ENCODE results near the gene ATP1B1. TPM values are rescaled to one million over a fixed set of nuclear protein-coding genes. Genes with fewer than 3 reads are reported as not detected.

The ATP1B1 gene
- total and polyA plus RNA-seq, 9 of the 15 experiments (the other 6 are each of a cell fraction or from before 2014, with no cell fraction given), result 0.76 to 3.0 (median 1.7) TPM

DNA sequence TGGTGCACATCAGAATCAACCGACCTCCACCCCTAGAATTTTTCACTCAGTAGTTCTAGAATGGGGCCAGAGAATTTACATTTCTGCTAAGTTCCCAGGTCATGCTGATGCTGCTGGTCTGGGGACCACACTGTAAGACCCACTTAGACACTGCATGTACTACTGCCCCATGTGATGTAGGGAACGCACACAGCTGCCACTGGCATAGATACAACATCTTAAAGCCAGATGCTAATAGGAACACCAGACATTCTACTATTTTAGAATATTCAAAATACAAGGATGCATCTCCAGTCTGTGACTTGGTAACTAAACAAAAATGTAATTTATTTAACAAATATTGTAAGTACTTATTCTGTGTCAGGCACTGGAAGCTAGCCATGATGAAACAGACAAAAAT lies 14.1 kb upstream of the ATP1B1 start:
- DNase-seq (ENCODE audit: extremely low read depth in 1 of 4, low spot score in 3 of 4) (no peak), FAIRE-seq (no peak), ATAC-seq (no peak)
- Histone ChIP-seq H4K20me1 (replicated peaks; ENCODE audit: control insufficient read depth, insufficient read depth, low read length) (no peaks in the 10 kb centered on the region), H3K9ac (ENCODE audit: insufficient read depth in 1 of 2, low read depth in 2 of 2, low read length in 2 of 2) (no peak overlapping the region), H3K9me1 (ENCODE audit: control insufficient read depth, insufficient read depth, low read length) (no peaks in the 10 kb centered on the region), H3K4me1 (replicated peaks in 1 of 2; ENCODE audit: control insufficient read depth in 2 of 2, insufficient read depth in 2 of 2, low read length in 2 of 2) (no peaks in the 10 kb centered on the region), H3K27me3 (ENCODE audit: control insufficient read depth in 2 of 2, insufficient read depth in 2 of 2, low read length in 2 of 2) (peaks cover 11 to 21% of the 10 kb centered on the region in 2 experiments; a peak in 4 of 5 replicates), H3K4me2 (ENCODE audit: insufficient read depth, low read length) (no peak overlapping the region), H3K27ac (ENCODE audit: extremely low read depth, low read depth, low read length) (no peak overlapping the region), H3K79me2 (ENCODE audit: control insufficient read depth, insufficient read depth, low read length) (no peaks in the 10 kb centered on the region), H3K36me3 (ENCODE audit: control insufficient read depth, insufficient read depth, low read length) (no peaks in the 10 kb centered on the region), H3K9me3 (replicated peaks; ENCODE audit: control insufficient read depth, insufficient read depth, low read depth, low read length) (no peaks in the 10 kb centered on the region), H3K4me3 (no peak overlapping the region), H2AFZ (ENCODE audit: low read depth, low read length) (no peak overlapping the region)
- BruUV-seq (replicated peaks), result no TSS peak
- intact Hi-C loops (cut with micrococcal nuclease) (no loop called here), in situ Hi-C loops (cut with MboI) (no loop called here)
- POLR2A ChIA-PET, result interaction anchor here (0.6 to 1.7 kb wide), 2 partner anchors 8 to 12 kb away, joined by 3 to 5 read pairs; no protein-coding TSS in a partner anchor
- no peak for TF ChIP-seq SMC3 (conservative IDR thresholded peaks at IDR 0.05; ENCODE audit: insufficient read depth, low read depth, low read length)
- no peak for TF ChIP-seq RBM39 (optimal IDR thresholded peaks at IDR 0.05; ENCODE audit: low read depth, low read length)
- 2% methylated on average over 2 of the region's 2 CpGs for WGBS (ENCODE audit: insufficient coverage, low coverage, missing lambda C conversion rate)
- CTCF ChIA-PET (ENCODE audit: low intra/inter-chr PET ratio), result no interaction called here

DNA sequence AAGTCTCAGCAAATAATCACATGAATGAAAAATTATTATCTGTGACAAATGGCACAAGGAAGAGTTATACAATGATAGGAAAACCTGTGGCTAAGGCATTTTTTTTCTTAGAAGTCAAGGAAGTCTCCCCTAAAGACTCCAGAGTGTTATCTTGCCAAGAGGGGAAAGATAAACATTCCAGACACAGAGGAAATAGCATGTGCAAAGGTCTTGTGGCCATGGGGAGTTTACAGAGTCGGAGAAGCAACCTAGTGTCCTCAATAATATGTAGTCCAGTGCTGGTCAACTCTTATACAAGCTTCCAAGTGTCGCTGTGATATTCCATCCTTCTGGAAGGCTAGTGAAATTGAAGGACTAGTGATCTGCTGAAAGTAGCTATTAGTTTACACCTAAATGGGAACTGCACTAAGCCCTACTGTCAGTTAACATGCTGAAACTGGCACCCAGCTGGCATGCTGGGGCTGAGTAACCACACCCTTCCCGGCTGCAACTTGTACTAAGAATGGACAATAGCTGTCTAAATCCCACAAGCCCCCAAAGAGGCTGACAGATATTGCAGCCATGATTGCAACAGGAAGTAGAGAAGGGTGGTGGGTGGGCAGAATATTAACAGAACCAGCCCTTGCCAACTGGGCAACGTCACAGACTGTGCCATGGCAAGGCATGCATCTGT lies 11.5 kb upstream of the ATP1B1 start:
- Histone ChIP-seq H3K9ac (ENCODE audit: insufficient read depth in 1 of 2, low read depth in 2 of 2, low read length in 2 of 2) (no peak overlapping the region), H3K27me3 (ENCODE audit: control insufficient read depth in 2 of 2, insufficient read depth in 2 of 2, low read length in 2 of 2) (peaks cover 11 to 21% of the 10 kb centered on the region in 2 experiments; a peak in 4 of 5 replicates), H3K4me2 (ENCODE audit: insufficient read depth, low read length) (no peak overlapping the region), H3K4me3 (no peak overlapping the region), H3K27ac (ENCODE audit: extremely low read depth, low read depth, low read length) (no peak overlapping the region), H2AFZ (ENCODE audit: low read depth, low read length) (no peak overlapping the region), H3K79me2 (ENCODE audit: control insufficient read depth, insufficient read depth, low read length) (no peaks in the 10 kb centered on the region), H3K9me3 (replicated peaks; ENCODE audit: control insufficient read depth, insufficient read depth, low read depth, low read length) (no peaks in the 10 kb centered on the region), H3K9me1 (ENCODE audit: control insufficient read depth, insufficient read depth, low read length) (no peaks in the 10 kb centered on the region), H3K36me3 (ENCODE audit: control insufficient read depth, insufficient read depth, low read length) (no peaks in the 10 kb centered on the region), H4K20me1 (replicated peaks; ENCODE audit: control insufficient read depth, insufficient read depth, low read length) (no peaks in the 10 kb centered on the region), H3K4me1 (replicated peaks in 1 of 2; ENCODE audit: control insufficient read depth in 2 of 2, insufficient read depth in 2 of 2, low read length in 2 of 2) (no peaks in the 10 kb centered on the region)
- ATAC-seq (no peak), FAIRE-seq (no peak), DNase-seq (ENCODE audit: extremely low read depth in 1 of 4, low spot score in 3 of 4) (no peak)
- ChIA-PET POLR2A (interaction anchor here (0.6 to 1.6 kb wide), 2 partner anchors 9 to 134 kb away, joined by 3 to 8 read pairs; no protein-coding TSS in a partner anchor), CTCF (ENCODE audit: low intra/inter-chr PET ratio) (no interaction called here)
- TF ChIP-seq RUNX1 (IDR thresholded peaks at IDR 0.05; ENCODE audit: low read depth) (no peak), RCOR1 (IDR thresholded peaks at IDR 0.05; ENCODE audit: borderline replicate concordance in 1 of 2, low read depth in 2 of 2, low read length in 2 of 2) (no peak), RBM25 (IDR thresholded peaks at IDR 0.05; ENCODE audit: low read depth, low read length, severe bottlenecking) (peak; percentile 9)
- intact Hi-C loops (cut with micrococcal nuclease), result no loop called here
- BruUV-seq (replicated peaks), result no TSS peak
- WGBS (ENCODE audit: insufficient coverage, low coverage, missing lambda C conversion rate), result 1% methylated on average over 4 of the region's 4 CpGs
- in situ Hi-C loops (cut with MboI), result no loop called here
